ENCODE results near the gene NSUN2. TPM values are rescaled to one million over a fixed set of nuclear protein-coding genes. Genes with fewer than 3 reads are reported as not detected.

The NSUN2 gene
- total and polyA plus RNA-seq, 7 experiments from 2014 or later = 25.4 to 87.2 (median 60.1) TPM

- Mint-ChIP-seq H3K36me3 (peaks cover 0 to 3% (median under 1%) of the 10 kb centered on the region in 5 donors), H3K4me3 (no peak overlapping the region), H3K27ac (no peak overlapping the region), H3K27me3 (peaks cover 4 to 35% (median 9%) of the 10 kb centered on the region in 5 donors), H3K9me3 (no peaks in the 10 kb centered on the region), H3K4me1 (peaks cover 0 to 2% (median 0%) of the 10 kb centered on the region in 7 donors)
- Histone ChIP-seq H3K4me3 (ENCODE audit: low read length) (no peak overlapping the region), H3K9me3 (ENCODE audit: control insufficient read depth in 2 of 3, low read length in 3 of 3) (no peaks in the 10 kb centered on the region), H3K27me3 (ENCODE audit: control insufficient read depth in 2 of 2, insufficient read depth in 2 of 2, low read length in 2 of 2) (no peaks in the 10 kb centered on the region), H3K4me1 (ENCODE audit: control insufficient read depth in 2 of 2, insufficient read depth in 2 of 2, low read length in 2 of 2) (no peaks in the 10 kb centered on the region), H3K36me3 (ENCODE audit: control insufficient read depth in 2 of 3, insufficient read depth in 3 of 3, low read length in 3 of 3) (no peaks in the 10 kb centered on the region), H3K27ac (ENCODE audit: low read depth, low read length) (no peak overlapping the region)
- DNase-seq (no peak), ATAC-seq (no peak)
- ChIA-PET POLR2A (no interaction called here), CTCF (no interaction called here)
- intact Hi-C loops (cut with micrococcal nuclease) = no loop called here
These were observed 42.3 kb downstream of the NSUN2 start for GRCh38 chr5:6590581-6590980.

DNA sequence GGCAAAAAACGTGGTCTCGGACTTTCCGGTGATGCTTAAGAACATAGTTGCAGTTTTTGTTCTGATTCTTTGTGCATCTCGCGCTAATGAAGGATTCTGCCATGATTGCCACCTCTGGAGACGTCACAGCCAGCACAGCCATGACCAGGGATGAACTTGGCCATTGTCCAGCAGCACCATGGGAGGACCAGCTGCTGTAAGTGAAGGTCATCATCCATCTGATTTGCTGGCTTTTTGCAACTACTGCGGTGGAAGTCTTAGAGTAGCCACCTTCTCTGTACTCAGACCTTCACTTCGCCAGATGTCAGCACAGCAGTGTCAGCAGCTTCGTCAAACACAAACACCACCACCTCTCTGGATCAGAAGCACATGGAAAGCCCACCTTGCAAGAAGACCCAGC is 45.7 kb downstream of the NSUN2 start:
- ChIA-PET CTCF (no interaction called here), POLR2A (no interaction called here)
- Histone ChIP-seq H3K4me3 (ENCODE audit: low read length) (no peak overlapping the region), H3K36me3 (ENCODE audit: control insufficient read depth in 2 of 3, insufficient read depth in 3 of 3, low read length in 3 of 3) (no peaks in the 10 kb centered on the region), H3K4me1 (ENCODE audit: control insufficient read depth in 2 of 2, insufficient read depth in 2 of 2, low read length in 2 of 2) (no peaks in the 10 kb centered on the region), H3K27me3 (ENCODE audit: control insufficient read depth in 2 of 2, insufficient read depth in 2 of 2, low read length in 2 of 2) (no peaks in the 10 kb centered on the region), H3K27ac (ENCODE audit: low read depth, low read length) (no peak overlapping the region), H3K9me3 (ENCODE audit: control insufficient read depth in 2 of 3, low read length in 3 of 3) (no peaks in the 10 kb centered on the region)
- Mint-ChIP-seq H3K9me3 (no peaks in the 10 kb centered on the region), H3K36me3 (no peaks in the 10 kb centered on the region), H3K27ac (no peak overlapping the region), H3K27me3 (peaks cover 26 to 59% (median 34%) of the 10 kb centered on the region in 5 donors), H3K4me1 (peaks cover 0 to 5% (median 0%) of the 10 kb centered on the region in 7 donors), H3K4me3 (no peak overlapping the region)
- DNase-seq (no peak), ATAC-seq (no peak)
- intact Hi-C loops (cut with micrococcal nuclease) = no loop called here

- peaks cover 30 to 63% (median 40%) of the 10 kb centered on the region in 5 donors for H3K27me3 Mint-ChIP-seq
- no peaks in the 10 kb centered on the region for H3K36me3 Mint-ChIP-seq
- H3K9me3 Mint-ChIP-seq = no peaks in the 10 kb centered on the region
- DNase-seq = no peak
- H3K4me3 Mint-ChIP-seq = no peak overlapping the region
- no peaks in the 10 kb centered on the region for H3K4me1 ChIP-seq (ENCODE audit: control insufficient read depth in 2 of 2, insufficient read depth in 2 of 2, low read length in 2 of 2)
- ATAC-seq = no peak
- no peak overlapping the region for H3K27ac Mint-ChIP-seq
- H3K27me3 ChIP-seq (ENCODE audit: control insufficient read depth in 2 of 2, insufficient read depth in 2 of 2, low read length in 2 of 2) = no peaks in the 10 kb centered on the region
- ChIA-PET POLR2A (no interaction called here), CTCF (no interaction called here)
- no peaks in the 10 kb centered on the region for H3K36me3 ChIP-seq (ENCODE audit: control insufficient read depth in 2 of 3, insufficient read depth in 3 of 3, low read length in 3 of 3)
- intact Hi-C loops (cut with micrococcal nuclease) = no loop called here
- H3K4me1 Mint-ChIP-seq = peaks cover 0 to 4% (median 0%) of the 10 kb centered on the region in 7 donors
- no peak overlapping the region for H3K4me3 ChIP-seq (ENCODE audit: low read length)
- H3K27ac ChIP-seq (ENCODE audit: low read depth, low read length) = no peak overlapping the region
- H3K9me3 ChIP-seq (ENCODE audit: control insufficient read depth in 2 of 3, low read length in 3 of 3) = no peaks in the 10 kb centered on the region
These were observed 46.2 kb downstream of the NSUN2 start for GRCh38 chr5:6586647-6587042.

GRCh38 chr5:6585939-6586646 is 46.8 kb downstream of the NSUN2 start:
- no peak overlapping the region for H3K27ac ChIP-seq (ENCODE audit: low read depth, low read length)
- no peaks in the 10 kb centered on the region for H3K36me3 Mint-ChIP-seq
- peaks cover 0 to 4% (median 0%) of the 10 kb centered on the region in 7 donors for H3K4me1 Mint-ChIP-seq
- no peak for ATAC-seq
- POLR2A ChIA-PET = no interaction called here
- no peaks in the 10 kb centered on the region for H3K36me3 ChIP-seq (ENCODE audit: control insufficient read depth in 2 of 3, insufficient read depth in 3 of 3, low read length in 3 of 3)
- H3K27ac Mint-ChIP-seq = no peak overlapping the region
- no peaks in the 10 kb centered on the region for H3K9me3 Mint-ChIP-seq
- intact Hi-C loops (cut with micrococcal nuclease) = no loop called here
- DNase-seq = no peak
- no peak overlapping the region for H3K4me3 ChIP-seq (ENCODE audit: low read length)
- H3K4me1 ChIP-seq (ENCODE audit: control insufficient read depth in 2 of 2, insufficient read depth in 2 of 2, low read length in 2 of 2) = no peaks in the 10 kb centered on the region
- CTCF ChIA-PET = no interaction called here
- H3K27me3 ChIP-seq (ENCODE audit: control insufficient read depth in 2 of 2, insufficient read depth in 2 of 2, low read length in 2 of 2) = no peaks in the 10 kb centered on the region
- H3K4me3 Mint-ChIP-seq = peak overlapping the region in 1 of 10 donors; percentile 34
- peaks cover 35 to 67% (median 45%) of the 10 kb centered on the region in 5 donors for H3K27me3 Mint-ChIP-seq
- H3K9me3 ChIP-seq (ENCODE audit: control insufficient read depth in 2 of 3, low read length in 3 of 3) = no peaks in the 10 kb centered on the region

DNA sequence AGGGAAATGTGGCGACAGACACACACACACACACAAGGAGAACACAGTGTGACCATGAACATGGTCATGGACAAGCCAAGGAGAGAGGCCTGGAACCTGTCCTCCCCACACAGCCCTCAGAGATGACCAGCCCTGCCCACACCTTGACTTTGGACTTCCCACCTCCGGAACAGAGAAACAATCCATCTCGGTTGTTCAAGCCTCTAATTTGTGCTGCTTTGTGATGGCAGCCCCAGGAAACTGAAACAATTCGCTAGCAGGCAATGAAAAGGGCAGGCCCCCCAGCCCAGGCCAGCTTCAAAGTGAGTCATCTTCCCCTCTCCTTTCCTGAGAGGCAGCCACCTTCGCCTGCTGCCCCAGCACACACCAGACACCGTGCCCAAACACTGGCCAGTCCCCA is 47.7 kb downstream of the NSUN2 start:
- intact Hi-C loops (cut with micrococcal nuclease) = no loop called here
- DNase-seq = no peak
- H3K4me3 Mint-ChIP-seq = peak overlapping the region in 1 of 10 donors; percentile 29
- Histone ChIP-seq H3K9me3 (ENCODE audit: control insufficient read depth in 2 of 3, low read length in 3 of 3) (no peaks in the 10 kb centered on the region), H3K27ac (ENCODE audit: low read depth, low read length) (no peak overlapping the region), H3K36me3 (ENCODE audit: control insufficient read depth in 2 of 3, insufficient read depth in 3 of 3, low read length in 3 of 3) (no peaks in the 10 kb centered on the region), H3K4me3 (ENCODE audit: low read length) (no peak overlapping the region), H3K4me1 (ENCODE audit: control insufficient read depth in 2 of 2, insufficient read depth in 2 of 2, low read length in 2 of 2) (no peaks in the 10 kb centered on the region), H3K27me3 (ENCODE audit: control insufficient read depth in 2 of 2, insufficient read depth in 2 of 2, low read length in 2 of 2) (no peaks in the 10 kb centered on the region)
- H3K27ac Mint-ChIP-seq = no peak overlapping the region
- peaks cover 0 to 4% (median 0%) of the 10 kb centered on the region in 7 donors for H3K4me1 Mint-ChIP-seq
- no peaks in the 10 kb centered on the region for H3K36me3 Mint-ChIP-seq
- peaks cover 45 to 69% (median 52%) of the 10 kb centered on the region in 5 donors for H3K27me3 Mint-ChIP-seq
- no peaks in the 10 kb centered on the region for H3K9me3 Mint-ChIP-seq
- ChIA-PET CTCF (no interaction called here), POLR2A (no interaction called here)
- ATAC-seq = no peak

DNA sequence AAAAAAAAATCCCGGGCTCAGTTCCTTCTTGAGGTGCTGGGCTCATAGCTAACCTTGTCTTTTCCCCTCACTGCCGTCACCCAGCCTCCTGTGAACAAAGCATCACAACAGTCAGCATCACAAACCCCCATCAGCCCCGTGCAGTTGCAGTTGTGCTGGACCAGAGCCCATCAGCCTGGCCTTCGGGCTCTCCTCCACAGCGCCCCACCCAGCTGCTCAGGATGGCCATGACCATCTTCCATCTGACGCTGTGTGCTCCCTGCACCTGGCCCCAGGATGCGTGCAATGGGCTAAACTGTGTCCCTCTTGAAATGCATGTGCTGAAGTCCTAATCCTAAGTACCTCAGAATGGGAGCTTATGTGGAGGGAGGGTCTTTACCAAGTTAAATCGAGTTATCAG is 48.1 kb downstream of the NSUN2 start:
- H3K36me3 ChIP-seq (ENCODE audit: control insufficient read depth in 2 of 3, insufficient read depth in 3 of 3, low read length in 3 of 3) = no peaks in the 10 kb centered on the region
- ChIA-PET POLR2A (no interaction called here), CTCF (no interaction called here)
- DNase-seq (no peak), ATAC-seq (no peak)
- no peaks in the 10 kb centered on the region for H3K36me3 Mint-ChIP-seq
- no peak overlapping the region for H3K4me3 Mint-ChIP-seq
- peaks cover 0 to 4% (median 0%) of the 10 kb centered on the region in 7 donors for H3K4me1 Mint-ChIP-seq
- no peaks in the 10 kb centered on the region for H3K4me1 ChIP-seq (ENCODE audit: control insufficient read depth in 2 of 2, insufficient read depth in 2 of 2, low read length in 2 of 2)
- H3K27ac Mint-ChIP-seq = peak overlapping the region in 1 of 9 donors; percentile 24
- H3K9me3 Mint-ChIP-seq = no peaks in the 10 kb centered on the region
- H3K27me3 Mint-ChIP-seq = peaks cover 49 to 68% (median 55%) of the 10 kb centered on the region in 5 donors
- intact Hi-C loops (cut with micrococcal nuclease) = no loop called here
- no peaks in the 10 kb centered on the region for H3K27me3 ChIP-seq (ENCODE audit: control insufficient read depth in 2 of 2, insufficient read depth in 2 of 2, low read length in 2 of 2)
- no peak overlapping the region for H3K4me3 ChIP-seq (ENCODE audit: low read length)
- no peaks in the 10 kb centered on the region for H3K9me3 ChIP-seq (ENCODE audit: control insufficient read depth in 2 of 3, low read length in 3 of 3)
- H3K27ac ChIP-seq (ENCODE audit: low read depth, low read length) = no peak overlapping the region

GRCh38 chr5:6584101-6584645 is 48.7 kb downstream of the NSUN2 start:
- ChIA-PET CTCF (no interaction called here), POLR2A (no interaction called here)
- Histone ChIP-seq H3K9me3 (ENCODE audit: control insufficient read depth in 2 of 3, low read length in 3 of 3) (no peaks in the 10 kb centered on the region), H3K27ac (ENCODE audit: low read depth, low read length) (no peak overlapping the region), H3K27me3 (ENCODE audit: control insufficient read depth in 2 of 2, insufficient read depth in 2 of 2, low read length in 2 of 2) (no peaks in the 10 kb centered on the region), H3K4me1 (ENCODE audit: control insufficient read depth in 2 of 2, insufficient read depth in 2 of 2, low read length in 2 of 2) (no peaks in the 10 kb centered on the region), H3K36me3 (ENCODE audit: control insufficient read depth in 2 of 3, insufficient read depth in 3 of 3, low read length in 3 of 3) (no peaks in the 10 kb centered on the region), H3K4me3 (ENCODE audit: low read length) (no peak overlapping the region)
- peaks cover 0 to 4% (median 0%) of the 10 kb centered on the region in 7 donors for H3K4me1 Mint-ChIP-seq
- no peak overlapping the region for H3K27ac Mint-ChIP-seq
- intact Hi-C loops (cut with micrococcal nuclease) = no loop called here
- ATAC-seq (no peak), DNase-seq (no peak)
- no peaks in the 10 kb centered on the region for H3K36me3 Mint-ChIP-seq
- peaks cover 50 to 65% (median 58%) of the 10 kb centered on the region in 5 donors for H3K27me3 Mint-ChIP-seq
- peak overlapping the region in 8 of 10 donors; percentile 9 to 67 (median 34) for H3K4me3 Mint-ChIP-seq
- H3K9me3 Mint-ChIP-seq = no peaks in the 10 kb centered on the region
